ENCODE data around the gene EZR.

EZR gene

GRCh38 chr6:158783851-158784250 is 35.3 kb downstream of the EZR start:
- H3K27me3 ChIP-seq (ENCODE audit: control insufficient read depth, insufficient read depth, low read length, poor library complexity, severe bottlenecking), result no peaks in the 10 kb centered on the region
- no peak overlapping the region for H3K27ac ChIP-seq (ENCODE audit: insufficient read depth, low read depth, low read length, poor library complexity, severe bottlenecking)
- peaks cover 52% of the 10 kb centered on the region for H3K36me3 ChIP-seq (ENCODE audit: control insufficient read depth, insufficient read depth, low read length)
- no peak overlapping the region for H3K4me3 ChIP-seq (ENCODE audit: insufficient read depth, low read depth, low read length)
- no peaks in the 10 kb centered on the region for H3K4me1 ChIP-seq (ENCODE audit: control insufficient read depth, insufficient read depth, low read length)
- H3K9me3 ChIP-seq (ENCODE audit: control insufficient read depth, low read length), result no peaks in the 10 kb centered on the region
- WGBS, 2 experiments, result 93 to 94% methylated on average over 5 of the region's 5 CpGs

- Histone ChIP-seq H3K36me3 (ENCODE audit: control insufficient read depth, insufficient read depth, low read length) (peaks cover 52% of the 10 kb centered on the region), H3K9me3 (ENCODE audit: control insufficient read depth, low read length) (no peaks in the 10 kb centered on the region), H3K4me1 (ENCODE audit: control insufficient read depth, insufficient read depth, low read length) (no peaks in the 10 kb centered on the region), H3K27ac (ENCODE audit: insufficient read depth, low read depth, low read length, poor library complexity, severe bottlenecking) (no peak overlapping the region), H3K4me3 (ENCODE audit: insufficient read depth, low read depth, low read length) (no peak overlapping the region), H3K27me3 (ENCODE audit: control insufficient read depth, insufficient read depth, low read length, poor library complexity, severe bottlenecking) (no peaks in the 10 kb centered on the region)
- WGBS, 2 experiments, result 70 to 75% methylated on average over 4 of the region's 4 CpGs
Measured at GRCh38 chr6:158783167-158783450, 36.1 kb downstream of the EZR start.

GRCh38 chr6:158782432-158783166 is 36.6 kb downstream of the EZR start:
- no peak overlapping the region for H3K27ac ChIP-seq (ENCODE audit: insufficient read depth, low read depth, low read length, poor library complexity, severe bottlenecking)
- H3K4me1 ChIP-seq (ENCODE audit: control insufficient read depth, insufficient read depth, low read length), result no peaks in the 10 kb centered on the region
- WGBS, 2 experiments, result 94 to 97% methylated on average over 11 of the region's 11 CpGs
- no peaks in the 10 kb centered on the region for H3K9me3 ChIP-seq (ENCODE audit: control insufficient read depth, low read length)
- H3K4me3 ChIP-seq (ENCODE audit: insufficient read depth, low read depth, low read length), result no peak overlapping the region
- H3K27me3 ChIP-seq (ENCODE audit: control insufficient read depth, insufficient read depth, low read length, poor library complexity, severe bottlenecking), result no peaks in the 10 kb centered on the region
- H3K36me3 ChIP-seq (ENCODE audit: control insufficient read depth, insufficient read depth, low read length), result peaks cover 50% of the 10 kb centered on the region

GRCh38 chr6:158781692-158782373 is 37.3 kb downstream of the EZR start:
- H3K36me3 ChIP-seq (ENCODE audit: control insufficient read depth, insufficient read depth, low read length), result peaks cover 44% of the 10 kb centered on the region
- no peaks in the 10 kb centered on the region for H3K4me1 ChIP-seq (ENCODE audit: control insufficient read depth, insufficient read depth, low read length)
- H3K27me3 ChIP-seq (ENCODE audit: control insufficient read depth, insufficient read depth, low read length, poor library complexity, severe bottlenecking), result no peaks in the 10 kb centered on the region
- no peak overlapping the region for H3K4me3 ChIP-seq (ENCODE audit: insufficient read depth, low read depth, low read length)
- no peak overlapping the region for H3K27ac ChIP-seq (ENCODE audit: insufficient read depth, low read depth, low read length, poor library complexity, severe bottlenecking)
- H3K9me3 ChIP-seq (ENCODE audit: control insufficient read depth, low read length), result no peaks in the 10 kb centered on the region
- 90% methylated on average over 19 of the region's 19 CpGs for whole genome bisulfite sequencing, 2 experiments

- no peaks in the 10 kb centered on the region for H3K9me3 ChIP-seq (ENCODE audit: control insufficient read depth, low read length)
- H3K27ac ChIP-seq (ENCODE audit: insufficient read depth, low read depth, low read length, poor library complexity, severe bottlenecking), result no peak overlapping the region
- peaks cover 41% of the 10 kb centered on the region for H3K36me3 ChIP-seq (ENCODE audit: control insufficient read depth, insufficient read depth, low read length)
- WGBS, 2 experiments, result 93% methylated on average over 11 of the region's 11 CpGs
- no peaks in the 10 kb centered on the region for H3K4me1 ChIP-seq (ENCODE audit: control insufficient read depth, insufficient read depth, low read length)
- no peak overlapping the region for H3K4me3 ChIP-seq (ENCODE audit: insufficient read depth, low read depth, low read length)
- no peaks in the 10 kb centered on the region for H3K27me3 ChIP-seq (ENCODE audit: control insufficient read depth, insufficient read depth, low read length, poor library complexity, severe bottlenecking)
Measured at GRCh38 chr6:158780988-158781691, 38.0 kb downstream of the EZR start.

- Histone ChIP-seq H3K27me3 (ENCODE audit: control insufficient read depth, insufficient read depth, low read length, poor library complexity, severe bottlenecking) (no peaks in the 10 kb centered on the region), H3K4me1 (ENCODE audit: control insufficient read depth, insufficient read depth, low read length) (no peaks in the 10 kb centered on the region), H3K36me3 (ENCODE audit: control insufficient read depth, insufficient read depth, low read length) (peaks cover 43% of the 10 kb centered on the region), H3K4me3 (ENCODE audit: insufficient read depth, low read depth, low read length) (no peak overlapping the region), H3K27ac (ENCODE audit: insufficient read depth, low read depth, low read length, poor library complexity, severe bottlenecking) (no peak overlapping the region), H3K9me3 (ENCODE audit: control insufficient read depth, low read length) (no peaks in the 10 kb centered on the region)
- 94 to 95% methylated on average over 7 of the region's 7 CpGs for WGBS, 2 experiments
Measured at GRCh38 chr6:158780246-158780884, 38.8 kb downstream of the EZR start.

GRCh38 chr6:158778005-158778527 is 41.1 kb downstream of the EZR start:
- 89 to 91% methylated on average over 6 of the region's 6 CpGs for WGBS, 2 experiments
- peaks cover 26% of the 10 kb centered on the region for H3K36me3 ChIP-seq (ENCODE audit: control insufficient read depth, insufficient read depth, low read length)
- no peak overlapping the region for H3K27ac ChIP-seq (ENCODE audit: insufficient read depth, low read depth, low read length, poor library complexity, severe bottlenecking)
- H3K9me3 ChIP-seq (ENCODE audit: control insufficient read depth, low read length), result no peaks in the 10 kb centered on the region
- no peak overlapping the region for H3K4me3 ChIP-seq (ENCODE audit: insufficient read depth, low read depth, low read length)
- H3K27me3 ChIP-seq (ENCODE audit: control insufficient read depth, insufficient read depth, low read length, poor library complexity, severe bottlenecking), result no peaks in the 10 kb centered on the region
- H3K4me1 ChIP-seq (ENCODE audit: control insufficient read depth, insufficient read depth, low read length), result no peaks in the 10 kb centered on the region

GRCh38 chr6:158777510-158777909 is 41.7 kb downstream of the EZR start:
- WGBS, 2 experiments, result 93% methylated on average over 3 of the region's 3 CpGs
- Histone ChIP-seq H3K4me1 (ENCODE audit: control insufficient read depth, insufficient read depth, low read length) (no peaks in the 10 kb centered on the region), H3K36me3 (ENCODE audit: control insufficient read depth, insufficient read depth, low read length) (peaks cover 21% of the 10 kb centered on the region), H3K9me3 (ENCODE audit: control insufficient read depth, low read length) (no peaks in the 10 kb centered on the region), H3K27ac (ENCODE audit: insufficient read depth, low read depth, low read length, poor library complexity, severe bottlenecking) (no peak overlapping the region), H3K27me3 (ENCODE audit: control insufficient read depth, insufficient read depth, low read length, poor library complexity, severe bottlenecking) (no peaks in the 10 kb centered on the region), H3K4me3 (ENCODE audit: insufficient read depth, low read depth, low read length) (no peak overlapping the region)

GRCh38 chr6:158776737-158777136 is 42.4 kb downstream of the EZR start:
- Histone ChIP-seq H3K9me3 (ENCODE audit: control insufficient read depth, low read length) (no peaks in the 10 kb centered on the region), H3K4me3 (ENCODE audit: insufficient read depth, low read depth, low read length) (no peak overlapping the region), H3K36me3 (ENCODE audit: control insufficient read depth, insufficient read depth, low read length) (peaks cover 22% of the 10 kb centered on the region), H3K4me1 (ENCODE audit: control insufficient read depth, insufficient read depth, low read length) (no peaks in the 10 kb centered on the region), H3K27me3 (ENCODE audit: control insufficient read depth, insufficient read depth, low read length, poor library complexity, severe bottlenecking) (no peaks in the 10 kb centered on the region), H3K27ac (ENCODE audit: insufficient read depth, low read depth, low read length, poor library complexity, severe bottlenecking) (no peak overlapping the region)
- WGBS, 2 experiments, result 91 to 94% methylated on average over 2 of the region's 2 CpGs

GRCh38 chr6:158775832-158776231 is 43.3 kb downstream of the EZR start:
- Histone ChIP-seq H3K27me3 (ENCODE audit: control insufficient read depth, insufficient read depth, low read length, poor library complexity, severe bottlenecking) (no peaks in the 10 kb centered on the region), H3K4me1 (ENCODE audit: control insufficient read depth, insufficient read depth, low read length) (no peaks in the 10 kb centered on the region), H3K27ac (ENCODE audit: insufficient read depth, low read depth, low read length, poor library complexity, severe bottlenecking) (no peak overlapping the region), H3K9me3 (ENCODE audit: control insufficient read depth, low read length) (no peaks in the 10 kb centered on the region), H3K36me3 (ENCODE audit: control insufficient read depth, insufficient read depth, low read length) (peaks cover 17% of the 10 kb centered on the region), H3K4me3 (ENCODE audit: insufficient read depth, low read depth, low read length) (no peak overlapping the region)
- 96 to 97% methylated on average over 5 of the region's 5 CpGs for WGBS, 2 experiments

Data from ectodermal cell (in vitro differentiated cells).